SK-N-SH treated with all-trans-retinoic acid at 6 μM for 48 hours (cell line): ENCODE measurements around the gene MARCHF9.
A peak's percentile ranks its signal among the peaks of the same experiment; 100 is the strongest.

Experiments used
- ATAC-seq: fragments of 200-7000 bp; cut with Tn5 transposase; 3 replicates; pipeline ENCODE4 v1.9.1; 2020; ENCODE audit warnings: mild to moderate bottlenecking, moderate library complexity
- ARNTL ChIP-seq: fragments of 450-650 bp; formaldehyde crosslinking; IDR thresholded peaks from 2 replicates; pipeline ENCODE4 v1.5.0; 2020; ENCODE audit warnings: low read depth, mild to moderate bottlenecking, moderate library complexity, borderline replicate concordance
- BACH2 ChIP-seq: fragments of 250-450 bp; sonication (Bioruptor Pico); IDR thresholded peaks from 2 replicates; pipeline ENCODE4 v1.9.0; 2021; ENCODE audit warnings: mild to moderate bottlenecking, borderline replicate concordance
- CREB5 ChIP-seq: fragments of 250-450 bp; sonication (Bioruptor Pico); IDR thresholded peaks from 2 replicates; pipeline ENCODE4 v1.5.1; 2020; ENCODE audit warnings: low read depth, mild to moderate bottlenecking, moderate library complexity
- CSDC2 ChIP-seq: fragments of 250-450 bp; sonication (Bioruptor Pico); IDR thresholded peaks from 2 replicates; pipeline ENCODE4 v1.5.0; 2020; ENCODE audit warnings: mild to moderate bottlenecking, moderate library complexity
- CSRNP3 ChIP-seq: fragments of 250-450 bp; sonication (Bioruptor Pico); IDR thresholded peaks from 2 replicates; pipeline ENCODE4 v1.5.1; 2021; ENCODE audit warnings: mild to moderate bottlenecking, moderate library complexity
- ESRRG ChIP-seq: fragments of 250-450 bp; sonication (Bioruptor Pico); IDR thresholded peaks from 2 replicates; pipeline ENCODE4 v1.6.1; 2021; ENCODE audit warnings: mild to moderate bottlenecking
- GLIS3 ChIP-seq: fragments of 250-450 bp; sonication (Bioruptor Pico); IDR thresholded peaks from 2 replicates; pipeline ENCODE4 v1.5.0; 2020; ENCODE audit warnings: mild to moderate bottlenecking, moderate library complexity
- ISL1 ChIP-seq: fragments of 250-450 bp; sonication (Bioruptor Pico); IDR thresholded peaks from 2 replicates; pipeline ENCODE4 v2.1.2; 2022; ENCODE audit warnings: mild to moderate bottlenecking, moderate library complexity
- PATZ1 ChIP-seq: fragments of 250-450 bp; sonication (Bioruptor Pico); IDR thresholded peaks from 2 replicates; pipeline ENCODE4 v1.8.0; 2020; ENCODE audit warnings: mild to moderate bottlenecking, moderate library complexity, borderline replicate concordance
- POU6F1 ChIP-seq: fragments of 250-450 bp; sonication (Bioruptor Pico); IDR thresholded peaks from 2 replicates; pipeline ENCODE4 v1.8.0; 2021; ENCODE audit warnings: low read depth, mild to moderate bottlenecking, moderate library complexity, borderline replicate concordance
- SNAI2 ChIP-seq: fragments of 250-450 bp; sonication (Bioruptor Pico); IDR thresholded peaks from 2 replicates; pipeline ENCODE4 v1.5.0; 2020; ENCODE audit warnings: mild to moderate bottlenecking, moderate library complexity
- TCF4 ChIP-seq: fragments of 250-450 bp; sonication (Bioruptor Pico); IDR thresholded peaks from 2 replicates; pipeline ENCODE4 v1.8.0; 2021; ENCODE audit warnings: mild to moderate bottlenecking, moderate library complexity, borderline replicate concordance
- TOX ChIP-seq: fragments of 250-450 bp; sonication (Bioruptor Pico); IDR thresholded peaks from 2 replicates; pipeline ENCODE4 v1.8.0; 2021; ENCODE audit warnings: mild to moderate bottlenecking, moderate library complexity, borderline replicate concordance
- TSHZ2 ChIP-seq: fragments of 250-450 bp; sonication (Bioruptor Pico); IDR thresholded peaks from 2 replicates; pipeline ENCODE4 v1.5.0; 2020; ENCODE audit warnings: mild to moderate bottlenecking, moderate library complexity
- ZC3H10 ChIP-seq: fragments of 250-450 bp; sonication (Bioruptor Pico); IDR thresholded peaks from 2 replicates; pipeline ENCODE4 v1.5.1; 2021; ENCODE audit warnings: mild to moderate bottlenecking, moderate library complexity
- ZFP3 ChIP-seq: fragments of 250-450 bp; sonication (Bioruptor Pico); IDR thresholded peaks from 2 replicates; pipeline ENCODE4 v1.5.0; 2020; ENCODE audit warnings: mild to moderate bottlenecking, moderate library complexity
- ZNF565 ChIP-seq: fragments of 450-650 bp; formaldehyde crosslinking; conservative IDR thresholded peaks from 2 replicates; pipeline ENCODE4 v1.5.0; 2020; ENCODE audit warnings: low read depth, mild to moderate bottlenecking, moderate library complexity
- ZNF70 ChIP-seq: fragments of 450-650 bp; formaldehyde crosslinking; IDR thresholded peaks from 2 replicates; pipeline ENCODE4 v1.5.0; 2020; ENCODE audit warnings: mild to moderate bottlenecking, moderate library complexity
- ZNF8 ChIP-seq: fragments of 450-650 bp; formaldehyde crosslinking; IDR thresholded peaks from 2 replicates; pipeline ENCODE4 v1.5.0; 2020; ENCODE audit warnings: mild to moderate bottlenecking, moderate library complexity

The MARCHF9 gene

GRCh38 chr12:57745485-57745881 is 9.4 kb upstream of the MARCHF9 start:
- TF ChIP-seq ZNF8 (CRISPR knock-in tag) (no peak), BACH2 (no peak), PATZ1 (0 out of 2 replicates have a peak, but pooled peaks have one; percentile 12), SNAI2 (CRISPR knock-in tag) (no peak), ISL1 (no peak), ZNF70 (no peak), ARNTL (no peak)
- peak; percentile 40 for ATAC-seq

GRCh38 chr12:57746025-57746424 is 8.9 kb upstream of the MARCHF9 start:
- ATAC-seq, result no peak
- TF ChIP-seq ZNF565 (CRISPR knock-in tag) (no peak), ESRRG (CRISPR knock-in tag) (no peak), ZNF8 (CRISPR knock-in tag) (no peak), CREB5 (no peak), CSRNP3 (CRISPR knock-in tag) (no peak), BACH2 (no peak)

- no peak for ATAC-seq
- no peak for TF ChIP-seq GLIS3
These were observed 5.8 kb upstream of the MARCHF9 start for GRCh38 chr12:57749061-57749460.

- no peak for ATAC-seq
- no peak for TF ChIP-seq CSDC2 (CRISPR knock-in tag)
- TF ChIP-seq POU6F1 (CRISPR knock-in tag), result no peak
- TF ChIP-seq TOX, result no peak
- no peak for TF ChIP-seq TCF4
- no peak for TF ChIP-seq BACH2
- no peak for TF ChIP-seq CSRNP3 (CRISPR knock-in tag)
- no peak for TF ChIP-seq CREB5
These were observed 4.1 kb upstream of the MARCHF9 start for GRCh38 chr12:57750561-57751431.

- TF ChIP-seq ARNTL (no peak), CSRNP3 (CRISPR knock-in tag) (no peak), TSHZ2 (no peak), GLIS3 (no peak), ZC3H10 (CRISPR knock-in tag) (no peak), ZFP3 (no peak), ZNF8 (CRISPR knock-in tag) (no peak), CSDC2 (CRISPR knock-in tag) (no peak)
- TF ChIP-seq, all 23 proteins: peak for 0
- no peak; the same call in 2 of the 3 replicates for ATAC-seq
These were observed 3.5 kb upstream of the MARCHF9 start for GRCh38 chr12:57751432-57751787.
